Stimulated activated CD8-positive, alpha-beta memory T cell treated with anti-CD3 and anti-CD28 coated beads, Interleukin-7, amount 100 ng/mL, for 24 hours (primary cell): Measurements from ENCODE around the gene TRAPPC11.

Source experiments
- DNase-seq: peaks from one replicate; pipeline ENCODE4 v3.0.0-alpha.2; 2020; ENCODE audit warnings: low read depth

The TRAPPC11 gene

GRCh38 chr4:183637461-183637860 lies 21.6 kb upstream of the TRAPPC11 start:
- no peak for DNase-seq

GRCh38 chr4:183638436-183638835 lies 20.7 kb upstream of the TRAPPC11 start:
- DNase-seq: no peak

DNA sequence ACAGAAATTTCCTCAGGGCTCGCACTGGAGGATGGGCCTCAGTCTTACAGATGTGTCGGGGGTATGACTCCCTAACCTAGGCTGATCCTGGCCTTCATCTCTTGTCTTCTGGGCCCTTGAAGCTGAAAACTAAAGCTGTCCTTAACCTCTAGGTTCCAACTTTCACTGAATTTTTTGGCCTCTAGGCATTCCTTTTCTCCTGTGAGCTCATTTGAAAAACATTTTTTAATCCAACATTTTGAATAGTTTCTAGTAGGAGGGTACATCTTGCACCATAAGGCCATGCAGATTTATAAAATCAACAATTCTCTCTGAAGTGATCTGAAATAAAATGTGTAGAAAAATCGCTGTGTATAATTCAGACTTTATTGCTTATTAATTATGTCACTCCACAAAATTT lies 19.8 kb upstream of the TRAPPC11 start:
- no peak for DNase-seq

GRCh38 chr4:183645326-183645725 lies 13.8 kb upstream of the TRAPPC11 start:
- DNase-seq: no peak

GRCh38 chr4:183657564-183657963 lies 1.5 kb upstream of the TRAPPC11 start:
- no peak for DNase-seq

DNA sequence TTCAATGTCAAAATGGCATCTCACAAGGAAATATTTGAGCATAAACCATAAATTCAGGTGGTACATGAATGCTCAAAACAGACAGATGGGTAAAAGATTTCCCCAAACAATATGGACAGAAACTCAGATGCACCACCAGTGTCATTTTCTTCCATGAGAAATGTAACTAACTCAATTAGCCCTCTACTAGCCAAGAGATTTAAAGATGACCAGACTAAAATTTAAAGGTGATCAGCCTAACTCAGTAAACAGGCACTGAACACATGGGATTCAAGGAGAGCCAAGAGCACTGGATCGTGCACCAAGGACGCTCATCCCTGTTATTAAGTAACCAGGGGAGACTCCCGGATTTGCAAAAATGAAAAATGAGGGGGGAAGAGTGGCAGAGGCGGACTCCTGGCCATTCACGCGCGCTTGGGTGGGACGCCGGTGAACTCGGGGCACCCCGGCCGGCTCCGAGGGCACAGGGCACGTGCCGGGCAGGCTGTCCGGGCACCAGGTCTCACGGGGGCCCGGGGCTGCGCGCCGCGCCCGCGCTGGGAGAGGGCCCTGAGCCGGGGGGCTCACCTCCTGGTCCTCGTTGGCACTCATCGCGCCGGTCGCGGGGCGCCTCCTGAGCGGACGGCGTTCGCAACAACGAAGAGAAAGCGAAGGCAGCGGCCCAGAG lies 598 bp upstream of the TRAPPC11 start:
- no peak for DNase-seq

- no peak for DNase-seq
These were observed 764 bp downstream of the TRAPPC11 start for GRCh38 chr4:183659872-183660242.

- DNase-seq: no peak
These were observed 7.0 kb downstream of the TRAPPC11 start for GRCh38 chr4:183666088-183666487.

DNA sequence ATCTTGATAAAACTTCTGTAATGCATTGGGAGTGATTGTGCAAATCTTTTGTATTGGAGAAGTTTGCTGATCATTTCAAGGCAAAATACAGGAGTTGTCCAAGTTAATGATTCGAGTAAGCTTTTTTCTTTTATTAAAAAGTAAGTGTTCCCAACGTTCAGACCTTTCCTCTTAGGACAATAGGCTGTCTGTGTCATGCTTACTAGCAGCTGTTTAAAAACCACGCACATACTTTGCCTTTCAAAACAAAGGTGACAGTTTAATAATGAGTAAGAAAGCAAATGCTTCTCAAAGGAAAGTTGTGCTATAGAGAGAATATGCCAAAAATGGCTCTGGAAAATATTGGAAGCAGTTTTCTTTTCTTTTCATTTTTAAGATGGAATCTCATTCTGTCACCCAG lies 11.2 kb downstream of the TRAPPC11 start:
- no peak for DNase-seq

DNA sequence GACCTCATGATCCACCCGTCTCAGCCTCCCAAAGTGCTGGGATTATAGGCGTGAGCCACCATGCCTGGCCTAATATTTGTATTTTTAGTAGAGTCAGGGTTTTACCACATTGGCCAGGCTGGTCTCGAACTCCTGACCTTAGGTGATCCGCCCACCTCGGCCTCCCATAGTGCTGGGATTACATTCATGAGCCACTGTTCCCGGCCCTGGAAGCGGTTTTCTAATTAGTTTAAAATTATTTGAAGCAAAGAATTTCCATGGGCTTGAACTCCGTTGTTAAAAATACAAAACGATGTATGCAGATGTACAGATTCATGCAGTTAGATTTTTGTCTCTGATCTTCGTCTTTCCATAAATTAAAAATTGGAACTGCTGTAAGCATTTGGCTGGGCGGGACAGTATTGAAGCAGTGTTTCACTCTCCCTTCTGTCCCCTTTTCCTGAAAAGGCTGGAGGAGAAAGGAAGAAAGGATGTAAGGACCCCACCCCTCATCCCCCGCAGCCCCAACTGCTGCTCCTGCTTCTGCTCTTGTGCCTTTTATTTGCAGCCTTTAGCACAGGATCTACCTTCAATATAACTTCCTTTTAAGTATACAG lies 12.0 kb downstream of the TRAPPC11 start:
- no peak for DNase-seq

DNA sequence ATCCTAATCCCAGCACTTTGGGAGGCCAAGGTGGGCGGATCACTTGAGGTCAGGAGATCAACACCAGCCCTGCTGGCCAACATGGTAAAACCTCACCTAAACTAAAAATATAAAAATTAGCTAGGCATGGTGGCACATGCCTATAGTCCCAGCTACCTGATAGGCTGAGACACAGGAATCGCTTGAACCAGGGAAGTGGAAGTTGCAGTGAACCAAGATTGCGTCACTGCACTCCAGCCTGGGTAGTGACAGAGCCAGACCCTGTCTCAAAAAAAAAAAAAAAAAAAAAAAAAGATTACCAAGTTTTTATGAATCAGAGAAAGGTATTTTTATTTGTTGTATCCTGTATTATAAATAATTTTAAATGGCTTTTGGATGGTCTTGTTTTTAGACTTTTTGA lies 15.1 kb downstream of the TRAPPC11 start:
- no peak for DNase-seq

DNA sequence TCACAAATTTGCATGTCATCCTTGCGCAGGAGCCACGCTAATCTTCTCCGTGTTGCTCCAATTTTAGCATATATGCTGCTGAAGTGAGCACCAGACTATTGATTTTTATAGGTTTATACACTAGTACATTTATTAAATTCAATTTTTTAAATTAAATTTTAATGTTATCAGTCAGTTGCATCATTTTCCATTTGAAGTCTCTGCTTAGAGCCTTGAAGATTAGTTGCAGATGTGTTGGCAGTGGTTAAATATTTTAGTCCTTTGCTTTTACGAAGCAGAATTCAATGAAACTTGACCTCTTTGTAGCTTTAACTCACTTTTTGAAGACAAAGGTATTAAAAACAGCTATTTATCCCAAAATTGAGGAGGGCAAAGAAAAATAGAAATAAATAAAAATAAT lies 16.5 kb downstream of the TRAPPC11 start:
- DNase-seq: no peak

DNA sequence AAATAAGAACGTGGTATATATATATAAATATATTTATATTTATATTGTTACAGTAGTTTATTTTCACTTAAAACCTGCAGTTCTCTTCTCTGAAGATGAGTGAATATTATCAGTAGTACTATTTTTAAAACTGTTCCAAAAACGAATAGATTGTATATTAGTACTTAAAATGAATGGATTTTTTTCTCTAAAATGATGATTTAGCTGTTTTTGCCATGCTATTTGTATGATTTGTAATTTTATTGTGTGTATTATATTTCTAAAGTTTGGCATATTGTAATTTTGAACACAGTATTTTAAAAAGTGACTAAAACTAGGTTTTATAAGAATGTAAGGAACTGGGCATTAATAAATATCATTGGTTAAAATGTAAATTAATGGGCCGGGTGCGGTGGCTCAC lies 22.0 kb downstream of the TRAPPC11 start:
- DNase-seq: no peak

GRCh38 chr4:183686461-183686860 lies 27.4 kb downstream of the TRAPPC11 start:
- no peak for DNase-seq

- no peak for DNase-seq
These were observed 29.1 kb downstream of the TRAPPC11 start for GRCh38 chr4:183688216-183688615.

DNA sequence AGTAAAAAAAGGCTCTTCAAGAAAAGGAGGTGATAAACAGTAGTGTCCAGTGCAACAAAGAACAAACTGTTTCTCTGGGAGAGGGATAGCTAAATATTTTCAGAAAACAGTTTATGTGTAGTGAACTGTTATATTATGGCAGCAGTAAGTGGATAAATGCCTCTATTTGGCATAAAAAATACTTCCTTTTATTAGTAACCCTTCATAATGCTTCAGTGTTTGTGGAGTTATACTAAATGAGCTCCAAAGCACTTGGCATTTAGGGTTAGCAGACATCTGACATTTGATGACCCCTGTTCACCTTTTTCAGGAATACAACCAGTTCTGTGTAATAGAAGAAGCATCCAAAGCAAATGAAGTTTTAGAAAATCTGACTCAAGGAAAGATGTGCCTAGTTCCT lies 31.9 kb downstream of the TRAPPC11 start:
- DNase-seq: no peak

- no peak for DNase-seq
These were observed 32.8 kb downstream of the TRAPPC11 start for GRCh38 chr4:183691897-183692296.

- DNase-seq: no peak
These were observed 39.8 kb downstream of the TRAPPC11 start for GRCh38 chr4:183698909-183699308.

GRCh38 chr4:183700407-183700806 lies 41.3 kb downstream of the TRAPPC11 start:
- no peak for DNase-seq

DNA sequence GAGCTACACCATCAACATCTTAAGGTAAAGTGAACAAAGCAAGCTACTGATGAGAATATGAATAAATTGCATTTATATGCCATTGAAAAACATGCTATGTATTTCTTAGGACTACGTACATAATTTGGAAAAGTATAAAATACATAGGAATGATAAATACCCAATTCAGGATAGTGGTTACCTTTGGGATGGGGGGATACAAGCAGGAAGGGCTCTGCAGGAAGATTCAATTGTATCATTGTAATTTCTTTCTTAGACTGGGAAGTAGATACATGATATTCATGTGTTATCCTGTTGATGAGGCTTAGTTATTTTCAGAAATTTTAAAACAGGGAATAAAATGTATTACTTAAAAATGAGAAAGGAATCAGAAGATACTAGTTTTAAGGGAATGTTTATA lies 43.4 kb downstream of the TRAPPC11 start:
- DNase-seq: no peak

- DNase-seq: no peak
These were observed 55.5 kb downstream of the TRAPPC11 start for GRCh38 chr4:183714626-183715025.

DNA sequence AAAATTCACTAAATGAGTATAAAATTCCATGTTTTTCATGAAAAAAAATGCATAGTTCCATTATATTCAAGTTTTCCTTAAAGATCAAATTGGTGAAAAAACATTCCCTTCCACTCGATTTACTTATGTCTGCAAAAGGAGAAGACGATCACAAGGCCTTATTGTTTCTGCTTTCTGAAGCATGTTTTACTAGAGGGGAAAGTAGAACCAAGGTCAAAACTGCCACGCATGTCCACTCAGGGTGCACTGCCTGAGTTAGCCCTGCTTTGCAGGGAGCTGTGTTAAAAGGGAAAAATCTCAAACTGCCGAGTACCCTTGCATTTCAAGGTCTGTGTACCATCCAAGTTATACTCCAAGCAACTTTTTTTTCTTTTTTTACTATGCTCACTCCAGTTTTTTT lies 57.2 kb downstream of the TRAPPC11 start:
- DNase-seq: no peak

GRCh38 chr4:183718876-183719275 lies 59.8 kb downstream of the TRAPPC11 start:
- DNase-seq: no peak
